Measurements from ENCODE around the gene SLC38A8.

- TF ChIP-seq CTCF (IDR thresholded peaks at IDR 0.05): no peak
- no peak for TF ChIP-seq POLR2AphosphoS5 (IDR thresholded peaks at IDR 0.05)
- TF ChIP-seq POLR2A (IDR thresholded peaks at IDR 0.05): no peak
- TF ChIP-seq EP300 (IDR thresholded peaks at IDR 0.05): no peak
Observed at GRCh38 chr16:84081446-84081989, 38.9 kb upstream of the SLC38A8 start.
